Breast epithelium (tissue), 4 donors: ENCODE measurements around the gene TMEM43. TPM values are rescaled to one million over a fixed set of nuclear protein-coding genes. Genes with fewer than 3 reads are reported as not detected.

Experiments used
- DNase-seq, 2 donors: peaks; one replicate each; pipeline ENCODE4 v3.0.0-alpha.2; 2019; ENCODE audit warnings: low spot score in 2 of 2
- H3K27ac ChIP-seq, 2 donors: fragments of 200-600 bp; sonication (generic) in 1 of 2; one replicate each; pipeline ENCODE4 v1.5.1; 2016 to 2019; ENCODE audit warnings: mild to moderate bottlenecking in 1 of 2
- H3K27me3 ChIP-seq, 2 donors: fragments of 200-600 bp; sonication (generic) in 1 of 2; one replicate each; pipeline versions ENCODE4 v1.5.1 to v1.6.0; 2017 to 2019; ENCODE audit warnings: control low read depth in 1 of 2, mild to moderate bottlenecking in 1 of 2
- H3K36me3 ChIP-seq: fragments of 200-600 bp; one replicate; pipeline ENCODE4 v1.5.1; 2019
- H3K4me1 ChIP-seq, 2 donors: fragments of 200-600 bp; sonication (generic); one replicate each; pipeline ENCODE4 v1.5.1; 2016 to 2019; ENCODE audit warnings: control low read depth in 1 of 2
- H3K4me3 ChIP-seq, 3 donors: fragments of 200-600 bp; sonication (generic); 1 replicate in 2 of 3; 2 replicates in 1 of 3; pipeline ENCODE4 v1.5.1; 2016 to 2019; ENCODE audit warnings: mild to moderate bottlenecking in 3 of 3, moderate library complexity in 2 of 3
- H3K9me3 ChIP-seq, 2 donors: fragments of 200-600 bp; sonication (generic) in 1 of 2; one replicate each; pipeline ENCODE4 v1.5.1; 2016 to 2019; ENCODE audit warnings: control low read depth in 1 of 2
- CTCF ChIP-seq, 3 donors: fragments of 450-650 bp; IDR thresholded peaks; one replicate each; pipeline ENCODE4 v1.5.1; 2016 to 2017; ENCODE audit warnings: antibody characterized with exemption in 3 of 3, mild to moderate bottlenecking in 3 of 3, moderate library complexity in 3 of 3
- POLR2A ChIP-seq: fragments of 450-650 bp; IDR thresholded peaks from one replicate; pipeline ENCODE4 v1.6.1; 2016; ENCODE audit warnings: antibody characterized with exemption, mild to moderate bottlenecking, moderate library complexity
- POLR2AphosphoS5 ChIP-seq, 3 donors: sonication (generic); formaldehyde crosslinking; IDR thresholded peaks; one replicate each; pipeline ENCODE4 v1.6.1; 2017; ENCODE audit warnings: antibody characterized with exemption in 3 of 3
- intact Hi-C: fragments of 100-400 bp; cut with DNase I; formaldehyde crosslinking; loops from one replicate; pipeline ENCODE4 v1.15.1; 2023; ENCODE audit warnings: low total_unique reads
- total RNA-seq, 3 donors: library from RNA; depleted of rRNA; stranded (reverse); fragments of >200 nt; gene quantifications; one replicate each; pipeline ENCODE4 v1.1.0, GENCODE V29; 2016

The TMEM43 gene
- total RNA-seq, 3 donors from 2014 or later, result 90.5 to 170 (median 93.4) TPM

GRCh38 chr3:14156843-14157561, 32.1 kb downstream of the TMEM43 start:
- H3K36me3 ChIP-seq, result peaks cover 30% of the 10 kb centered on the region
- no peak overlapping the region for H3K4me3 ChIP-seq

GRCh38 chr3:14157951-14158350, 33.1 kb downstream of the TMEM43 start:
- TF ChIP-seq CTCF (IDR thresholded peaks at IDR 0.05) (no peak), POLR2A (no peak), POLR2AphosphoS5 (IDR thresholded peaks at IDR 0.05) (no peak)

More at GRCh38 chr3:14156843-14157561, 32.1 kb downstream of the TMEM43 start:
- Histone ChIP-seq H3K27me3 (no peaks in the 10 kb centered on the region), H3K9me3 (peaks cover 6 to 9% of the 10 kb centered on the region in 2 donors), H3K4me1 (no peaks in the 10 kb centered on the region), H3K27ac (no peak overlapping the region)
- intact Hi-C loops, result no loop called here
- DNase-seq, result no peak
- TF ChIP-seq POLR2A (no peak), CTCF (IDR thresholded peaks at IDR 0.05) (no peak), POLR2AphosphoS5 (IDR thresholded peaks at IDR 0.05) (no peak)

GRCh38 chr3:14158370-14158769, 33.5 kb downstream of the TMEM43 start:
- H3K9me3 ChIP-seq, result peaks cover 6 to 13% of the 10 kb centered on the region in 2 donors
- no peak for TF ChIP-seq POLR2A
- TF ChIP-seq CTCF (IDR thresholded peaks at IDR 0.05), result no peak
- no peak for TF ChIP-seq POLR2AphosphoS5 (IDR thresholded peaks at IDR 0.05)
- no peak overlapping the region for H3K4me3 ChIP-seq
- peaks cover 41% of the 10 kb centered on the region for H3K36me3 ChIP-seq
- intact Hi-C loops, result no loop called here
- no peak for DNase-seq
- no peaks in the 10 kb centered on the region for H3K4me1 ChIP-seq
- H3K27ac ChIP-seq, result no peak overlapping the region
- H3K27me3 ChIP-seq, result no peaks in the 10 kb centered on the region

More at GRCh38 chr3:14157951-14158350, 33.1 kb downstream of the TMEM43 start:
- Histone ChIP-seq H3K4me3 (no peak overlapping the region), H3K9me3 (peaks cover 6 to 13% of the 10 kb centered on the region in 2 donors), H3K4me1 (no peaks in the 10 kb centered on the region), H3K36me3 (peaks cover 37% of the 10 kb centered on the region), H3K27me3 (no peaks in the 10 kb centered on the region), H3K27ac (no peak overlapping the region)
- DNase-seq, result no peak
- intact Hi-C loops, result no loop called here

GRCh38 chr3:14159426-14159825, 34.6 kb downstream of the TMEM43 start:
- Histone ChIP-seq H3K4me1 (no peaks in the 10 kb centered on the region), H3K4me3 (no peak overlapping the region), H3K36me3 (peaks cover 50% of the 10 kb centered on the region), H3K27ac (no peak overlapping the region), H3K9me3 (peaks cover 6 to 13% of the 10 kb centered on the region in 2 donors), H3K27me3 (no peaks in the 10 kb centered on the region)
- no peak for TF ChIP-seq POLR2AphosphoS5 (IDR thresholded peaks at IDR 0.05)
- no peak for TF ChIP-seq POLR2A
- no peak for TF ChIP-seq CTCF (IDR thresholded peaks at IDR 0.05)
- DNase-seq, result no peak
- intact Hi-C loops, result no loop called here

GRCh38 chr3:14161282-14161681, 36.4 kb downstream of the TMEM43 start:
- intact Hi-C loops, result loop anchor here (5.0 kb wide), 1 partner anchor 1276 kb away; no protein-coding TSS in a partner anchor
- no peak for DNase-seq
- Histone ChIP-seq H3K4me3 (no peak overlapping the region), H3K27me3 (no peaks in the 10 kb centered on the region), H3K9me3 (peaks cover 6 to 13% of the 10 kb centered on the region in 2 donors), H3K36me3 (peaks cover 67% of the 10 kb centered on the region), H3K4me1 (no peaks in the 10 kb centered on the region), H3K27ac (no peak overlapping the region)
- TF ChIP-seq POLR2A (no peak), POLR2AphosphoS5 (IDR thresholded peaks at IDR 0.05) (no peak), CTCF (IDR thresholded peaks at IDR 0.05) (no peak)
